ENCODE measurements around the gene F10.

Gene F10

GRCh38 chr13:113139577-113139976 is 17.0 kb downstream of the F10 start:
- no peak for DNase-seq

- no peak for DNase-seq
These were observed 18.3 kb downstream of the F10 start for GRCh38 chr13:113140677-113141600.

GRCh38 chr13:113141601-113141970 is 19.0 kb downstream of the F10 start:
- no peak for DNase-seq

- DNase-seq, result no peak
These were observed 20.3 kb downstream of the F10 start for GRCh38 chr13:113142876-113143275.

- no peak for DNase-seq
These were observed 21.1 kb downstream of the F10 start for GRCh38 chr13:113143466-113144254.

- DNase-seq, result no peak
These were observed 21.6 kb downstream of the F10 start for GRCh38 chr13:113144255-113144629.

GRCh38 chr13:113145496-113145895 is 22.9 kb downstream of the F10 start:
- no peak for DNase-seq

GRCh38 chr13:113145911-113146598 is 23.5 kb downstream of the F10 start:
- DNase-seq, result no peak

GRCh38 chr13:113146750-113147149 is 24.2 kb downstream of the F10 start:
- no peak for DNase-seq

GRCh38 chr13:113147206-113147605 is 24.6 kb downstream of the F10 start:
- no peak for DNase-seq

- DNase-seq, result no peak
These were observed 25.8 kb downstream of the F10 start for GRCh38 chr13:113148407-113148806.

- no peak for DNase-seq
These were observed 26.4 kb downstream of the F10 start for GRCh38 chr13:113148940-113149503.

- no peak for DNase-seq
These were observed 27.3 kb downstream of the F10 start for GRCh38 chr13:113149711-113150549.

GRCh38 chr13:113150550-113151365 is 28.2 kb downstream of the F10 start:
- no peak for DNase-seq

GRCh38 chr13:113151745-113152690 is 29.4 kb downstream of the F10 start:
- no peak for DNase-seq

- no peak for DNase-seq
These were observed 30.0 kb downstream of the F10 start for GRCh38 chr13:113152691-113152983.

GRCh38 chr13:113152984-113153809 is 30.6 kb downstream of the F10 start:
- DNase-seq, result no peak

GRCh38 chr13:113153810-113154748 is 31.5 kb downstream of the F10 start:
- peak; percentile 46 for DNase-seq

All from NCI-H1694 treated with DMSO at 0.1 percent for 48 hours (cell line).